Stimulated activated CD4-positive, alpha-beta T cell treated with anti-CD3 and anti-CD28 coated beads, Interleukin-4, amount 100 ng/mL, for 4 hours (primary cell): ENCODE measurements around the gene FHAD1.

ENCODE experiments used
- DNase-seq, 2 experiments: peaks; one replicate each; pipeline ENCODE4 v3.0.0-alpha.2; 2020

Gene FHAD1

DNA sequence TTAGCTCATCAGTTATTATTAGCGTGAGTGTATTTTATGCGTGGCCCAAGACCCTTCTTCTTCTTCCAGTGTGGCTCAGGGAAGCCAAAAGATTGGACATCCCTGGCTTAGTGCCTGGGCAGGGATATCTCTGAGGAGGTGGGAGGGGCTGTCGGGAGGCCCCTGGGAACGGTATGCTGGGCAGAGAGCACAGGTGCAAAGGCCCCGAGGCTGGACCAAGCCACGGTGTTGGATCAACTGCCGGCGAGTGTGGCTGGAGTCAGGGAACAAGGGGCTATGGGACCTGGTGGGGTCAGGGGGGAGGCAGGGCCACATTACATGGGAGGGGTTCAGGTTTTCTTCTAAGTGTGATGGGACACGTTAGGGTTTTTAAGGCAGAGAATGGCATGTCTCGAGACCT is 62.7 kb downstream of the FHAD1 start:
- DNase-seq: no peak

DNA sequence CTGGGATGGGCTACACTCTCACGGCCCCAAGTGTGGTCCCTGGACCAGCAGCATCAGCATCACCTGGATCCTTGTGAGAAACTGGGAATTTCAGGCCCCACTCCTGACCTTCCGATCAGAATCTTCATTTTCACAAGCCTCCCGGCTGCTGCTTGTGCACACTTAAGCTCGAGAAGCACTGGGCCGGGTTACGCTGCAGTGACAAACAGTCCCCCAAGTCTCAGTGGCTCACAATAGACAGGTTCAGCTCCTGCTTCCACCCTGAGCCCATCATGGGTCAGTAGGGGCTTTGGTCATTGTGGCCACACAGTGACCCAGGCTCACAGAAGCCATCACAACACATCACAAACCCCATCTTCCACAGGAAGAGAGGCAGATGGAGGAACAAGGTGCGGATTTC is 63.5 kb downstream of the FHAD1 start:
- DNase-seq: no peak

DNA sequence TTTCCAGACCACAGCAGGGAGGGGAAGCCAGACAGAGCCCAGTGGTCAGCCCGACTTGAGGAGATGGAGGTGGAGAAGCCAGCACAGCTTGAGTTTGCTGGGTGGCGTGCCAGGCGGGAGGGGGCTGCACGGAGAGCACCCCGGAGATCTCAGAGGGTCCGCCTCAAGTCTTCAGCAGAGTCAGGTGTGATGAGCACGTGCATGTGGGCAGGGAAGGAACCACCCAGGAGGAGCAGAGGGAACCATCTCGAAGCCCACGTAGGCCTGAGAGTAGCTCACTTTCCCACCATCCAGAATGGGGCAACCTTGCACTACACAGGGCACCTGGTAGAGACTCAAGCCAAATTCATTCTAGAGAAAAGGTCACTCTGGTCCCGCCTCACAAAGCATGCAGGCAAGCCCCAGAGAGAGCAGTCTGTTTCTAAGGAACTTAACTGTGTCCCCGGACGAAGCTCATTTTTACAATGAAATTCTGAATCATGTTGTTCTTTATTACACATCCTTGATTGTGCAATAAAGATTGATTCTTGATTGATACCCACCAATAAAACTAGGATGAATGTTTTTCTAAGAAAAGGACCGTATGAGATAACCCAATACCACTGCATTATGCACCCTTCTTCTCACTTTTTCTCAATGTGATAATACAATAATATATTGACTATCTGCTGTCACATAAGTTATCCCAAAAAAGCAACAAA is 64.2 kb downstream of the FHAD1 start:
- no peak for DNase-seq

DNA sequence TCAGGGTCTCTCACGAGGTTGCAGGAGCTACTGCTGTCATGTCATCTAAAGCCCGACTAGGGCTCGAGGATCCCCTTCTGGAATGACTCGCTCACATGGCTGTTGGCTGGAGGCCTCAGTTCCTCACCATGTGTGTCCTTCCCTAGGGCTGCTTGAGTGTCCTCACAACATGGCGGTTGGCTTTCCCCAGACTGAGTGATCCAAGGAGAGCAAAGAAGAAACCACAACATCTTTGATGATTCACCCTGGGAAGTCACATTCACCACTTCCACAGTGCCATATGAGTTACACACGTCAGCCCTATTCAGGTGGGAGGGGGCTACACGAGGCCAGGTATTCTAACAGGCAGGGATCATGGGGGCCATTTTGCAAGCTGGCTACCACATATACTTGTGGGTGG is 64.9 kb downstream of the FHAD1 start:
- no peak for DNase-seq

DNA sequence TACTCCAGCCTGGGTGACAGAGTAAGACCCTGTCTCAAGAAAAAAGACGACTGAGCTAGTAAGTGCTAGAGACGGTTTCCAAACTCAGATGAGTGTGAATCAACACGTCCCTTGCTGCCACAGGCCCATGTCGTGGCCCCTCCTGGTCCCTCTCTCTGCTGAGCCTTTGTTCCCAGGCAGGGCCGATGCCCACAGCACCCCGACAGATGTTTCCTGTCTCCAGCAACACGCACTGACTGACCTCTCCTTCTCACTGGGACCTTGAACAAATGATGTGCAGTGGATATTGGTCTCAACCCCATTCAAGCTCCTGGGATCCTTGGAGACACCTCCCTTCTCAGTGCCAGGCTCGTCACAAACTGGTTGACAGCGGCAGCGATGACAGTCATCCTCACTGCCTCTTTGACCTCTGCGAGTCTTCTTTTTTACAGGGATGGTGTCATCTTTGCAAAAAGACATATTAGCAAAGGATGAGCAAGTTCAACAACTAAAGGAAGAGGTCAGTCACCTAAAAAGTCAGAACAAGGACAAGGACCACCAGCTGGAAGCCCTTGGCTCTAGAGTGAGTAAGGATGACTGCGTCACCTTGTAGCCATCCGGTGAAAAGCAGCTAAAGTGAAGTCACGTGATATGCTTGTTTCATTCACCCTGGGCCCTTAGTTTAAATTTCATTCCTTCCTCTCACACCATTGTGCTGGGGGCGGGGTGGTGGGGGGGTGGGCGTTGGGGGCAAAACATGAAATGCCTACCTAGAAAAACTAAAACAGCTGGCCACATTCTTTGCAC is 65.8 kb downstream of the FHAD1 start:
- no peak for DNase-seq

DNA sequence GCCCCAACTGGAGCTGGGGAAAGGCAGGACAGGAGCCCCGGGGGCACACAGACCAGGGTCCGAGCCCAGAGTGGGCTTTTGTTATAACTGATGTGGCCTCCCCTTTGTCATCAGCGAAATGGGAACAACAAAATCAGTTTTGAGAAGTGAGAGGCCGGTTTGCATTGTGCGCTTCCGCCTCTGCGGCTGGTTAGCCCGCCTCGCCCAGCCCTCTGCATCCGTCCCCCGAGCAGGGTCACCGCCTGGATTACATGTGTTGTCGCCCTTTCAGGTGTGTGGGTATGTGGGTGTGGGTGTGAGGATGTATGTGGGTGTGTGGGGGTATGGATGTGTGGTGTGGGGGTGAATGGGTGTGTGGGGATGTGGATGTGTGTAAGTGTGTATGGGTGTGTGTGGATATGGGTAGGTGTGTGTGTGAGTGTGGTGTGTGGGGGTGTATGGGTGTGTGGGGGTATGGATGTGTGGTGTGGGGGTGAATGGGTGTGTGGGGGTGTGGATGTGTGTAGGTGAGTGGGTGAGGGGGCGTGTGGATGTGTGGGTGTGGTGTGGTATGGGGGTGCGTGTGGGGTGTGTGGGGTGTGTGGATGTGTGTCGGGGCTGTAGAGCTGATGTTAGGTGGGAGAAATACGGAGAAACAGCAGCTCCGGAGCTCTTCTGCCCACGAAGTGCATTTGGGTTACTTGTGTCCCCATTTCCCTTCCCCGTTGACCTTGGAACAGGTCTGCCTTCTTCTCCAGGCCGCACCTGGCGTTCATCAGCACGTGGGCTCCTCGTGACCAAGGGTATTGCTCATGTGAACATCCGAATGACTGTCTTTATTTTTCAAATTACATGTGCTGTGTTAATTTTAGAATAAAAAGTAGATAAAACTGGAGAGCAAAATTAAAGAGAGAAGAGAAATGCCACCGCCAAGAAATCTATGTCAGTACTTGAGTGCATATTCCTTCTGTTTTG is 67.6 kb downstream of the FHAD1 start:
- DNase-seq: no peak

DNA sequence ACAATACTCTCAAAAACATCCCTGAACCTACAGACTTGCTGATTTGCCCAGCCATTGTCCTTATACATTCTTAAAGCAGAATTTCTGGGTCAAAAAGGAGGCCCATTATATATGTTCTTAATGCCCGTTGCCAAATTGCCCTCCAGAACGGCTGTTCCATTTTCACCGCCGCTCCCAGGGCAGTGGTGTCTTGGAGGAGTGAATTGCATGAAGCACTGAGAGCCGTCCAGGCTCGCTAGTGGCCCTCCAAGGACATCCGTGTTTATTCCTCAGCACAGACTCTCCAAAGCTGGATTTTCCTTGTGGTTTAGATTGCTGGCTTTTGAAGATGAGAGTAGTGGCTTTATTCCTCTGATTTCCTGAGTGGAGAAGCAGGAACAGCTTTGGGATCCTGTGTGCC is 68.8 kb downstream of the FHAD1 start:
- DNase-seq: no peak

DNA sequence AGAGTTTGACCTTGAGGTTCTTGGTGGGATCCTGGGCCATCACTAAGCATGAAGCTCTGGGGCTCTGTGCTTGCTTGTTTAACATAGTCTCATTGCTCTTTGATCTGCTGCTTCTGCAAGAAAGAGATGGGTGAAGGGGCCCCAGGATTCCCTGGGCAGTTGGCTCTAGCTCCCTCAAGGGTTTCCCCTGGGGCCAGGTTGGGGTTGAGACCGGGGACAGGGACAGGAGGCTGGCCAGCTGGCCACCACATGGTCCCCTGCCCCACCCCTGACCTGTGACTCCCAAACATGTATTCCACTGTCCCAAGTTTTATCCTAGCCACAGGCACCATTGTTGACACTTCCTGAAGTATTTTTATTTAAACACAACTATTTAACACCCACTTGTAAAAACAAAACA is 69.5 kb downstream of the FHAD1 start:
- no peak for DNase-seq

DNA sequence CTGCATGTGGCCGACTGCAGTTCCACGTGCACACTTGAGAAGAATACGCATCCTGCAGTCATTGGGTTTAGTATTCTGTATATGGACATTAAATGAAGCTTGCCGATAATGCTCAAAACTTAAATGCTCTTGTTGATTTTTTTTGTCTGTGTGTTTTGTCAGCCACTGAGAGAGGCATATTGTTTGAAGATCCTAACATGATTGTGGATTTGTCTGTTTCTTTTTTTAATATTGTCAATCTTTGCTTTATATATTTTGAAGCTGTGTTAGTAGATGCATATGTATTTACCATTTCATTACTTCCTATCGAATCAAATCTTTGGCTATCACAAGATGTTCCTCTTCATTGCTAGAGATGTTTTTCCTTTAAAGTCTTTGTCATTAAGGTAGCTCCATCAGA is 73.2 kb downstream of the FHAD1 start:
- DNase-seq: no peak

DNA sequence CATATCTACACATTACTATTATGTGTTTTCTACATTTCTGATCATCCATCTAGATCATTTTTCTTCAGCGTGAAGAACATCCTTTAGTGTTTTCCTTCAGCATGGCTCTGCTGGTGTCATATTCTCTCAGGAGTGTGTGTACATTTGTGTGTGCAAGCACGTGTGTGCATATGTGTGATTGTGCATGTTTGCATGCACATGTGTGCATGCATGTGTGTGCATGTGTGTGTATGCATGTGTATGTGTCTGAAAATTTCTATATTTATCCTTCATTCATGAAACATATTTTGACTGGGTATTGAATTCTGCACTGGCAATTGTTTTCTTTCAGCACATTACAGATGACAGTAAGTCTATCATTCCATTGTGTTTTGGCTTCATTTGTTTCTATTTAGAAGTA is 74.6 kb downstream of the FHAD1 start:
- no peak for DNase-seq

DNA sequence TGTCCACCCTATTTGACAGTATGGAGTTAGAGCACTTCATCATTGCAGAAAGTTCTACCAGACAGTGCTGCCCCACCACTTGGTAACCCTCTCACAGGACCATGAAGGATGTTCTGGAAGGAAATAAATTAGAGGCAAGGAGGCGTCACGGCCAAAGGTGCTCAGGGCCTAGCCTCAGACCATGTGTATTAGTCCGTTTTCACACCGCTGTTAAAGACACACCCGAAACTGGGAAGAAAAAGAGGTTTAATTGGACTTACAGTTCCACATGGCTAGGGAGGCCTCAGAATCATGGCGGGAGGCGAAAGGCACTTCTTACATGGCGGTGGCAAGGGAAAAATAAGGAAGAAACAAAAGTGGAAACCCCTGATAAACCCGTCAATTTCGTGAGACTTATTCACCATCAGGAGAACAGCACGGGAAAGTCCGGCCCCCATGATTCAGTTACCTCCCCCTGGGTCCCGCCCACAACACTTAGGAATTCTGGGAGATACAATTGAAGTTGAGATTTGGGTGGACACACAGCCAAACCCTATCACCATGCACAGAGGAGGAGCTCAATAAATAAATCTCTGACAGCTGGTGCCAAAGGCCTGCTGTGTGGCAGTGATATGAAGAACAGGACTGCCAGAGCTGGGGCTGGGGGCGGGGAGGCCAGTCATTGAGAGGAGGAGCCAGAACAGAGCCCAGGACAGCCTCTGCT is 75.8 kb downstream of the FHAD1 start:
- no peak for DNase-seq

DNA sequence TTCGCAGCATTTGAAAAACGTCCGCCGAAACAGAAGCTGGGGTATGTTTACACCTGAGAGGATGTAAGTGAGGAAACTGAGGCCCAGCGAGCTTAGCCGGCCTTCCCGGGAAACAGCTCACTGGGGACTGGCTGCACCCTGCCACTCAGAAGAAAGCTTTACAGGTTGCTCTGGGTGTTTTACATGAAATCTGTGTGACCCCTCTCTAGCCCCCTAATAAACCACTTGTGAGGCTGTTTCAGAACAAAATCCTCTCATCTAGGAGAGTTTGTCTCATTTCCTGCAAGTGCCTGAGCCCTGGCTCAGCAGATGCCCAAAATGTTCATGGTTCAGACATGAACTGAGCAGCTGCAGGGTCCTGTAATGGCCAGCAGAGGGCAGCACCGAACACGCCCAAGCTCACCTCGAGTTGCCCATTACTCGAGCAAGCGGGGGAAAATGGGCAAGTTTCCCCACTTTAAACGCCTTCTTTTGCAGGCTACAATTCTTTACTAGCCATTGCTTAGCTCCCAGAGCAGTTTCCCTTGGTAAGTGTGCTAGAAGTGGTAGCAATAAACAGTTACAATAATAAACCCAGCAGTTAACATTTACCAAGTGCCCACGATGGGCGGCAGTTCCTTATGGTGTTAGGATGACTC is 76.4 kb downstream of the FHAD1 start:
- peak; percentile 61 to 64 for DNase-seq

DNA sequence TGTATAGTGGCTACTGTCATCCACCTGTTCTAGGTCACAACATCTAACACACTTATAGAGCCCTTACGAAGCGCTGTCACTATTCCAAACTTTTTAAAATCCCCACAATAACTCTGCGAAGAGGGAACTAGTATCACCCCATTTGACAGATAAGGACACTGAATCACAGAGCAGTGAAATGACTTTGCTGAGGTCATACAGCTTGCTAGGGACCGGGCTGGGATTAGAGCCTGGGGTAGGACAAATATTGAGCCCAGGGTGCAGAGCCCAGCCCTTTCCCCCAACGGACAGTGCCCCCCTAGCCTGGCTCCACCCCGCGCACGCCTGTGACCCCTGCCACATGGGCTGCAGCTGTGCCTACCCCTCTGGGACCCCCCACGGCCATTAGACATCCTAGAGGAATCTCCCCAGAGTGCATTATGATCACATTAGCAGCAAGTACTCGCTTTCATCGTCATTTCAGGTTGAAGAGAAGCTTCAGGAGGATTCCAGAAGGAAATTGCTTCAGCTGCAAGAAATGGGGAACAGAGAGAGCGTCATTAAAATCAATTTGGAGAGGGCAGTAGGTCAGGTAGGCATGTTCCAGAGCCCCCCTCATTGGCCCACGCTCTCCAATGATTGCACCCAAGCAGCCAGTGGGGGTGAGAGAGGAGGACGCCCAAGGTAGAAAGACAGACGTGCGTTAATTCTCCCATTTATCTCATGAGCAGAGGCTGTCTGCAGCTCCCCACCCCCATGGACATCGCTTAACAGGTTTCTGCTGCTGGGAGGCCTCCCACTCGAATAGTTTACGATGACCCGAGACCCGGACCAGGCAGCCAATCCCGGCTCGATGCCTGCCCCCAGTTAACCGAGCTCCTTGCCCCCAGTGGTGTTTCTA is 77.2 kb downstream of the FHAD1 start:
- no peak for DNase-seq

DNA sequence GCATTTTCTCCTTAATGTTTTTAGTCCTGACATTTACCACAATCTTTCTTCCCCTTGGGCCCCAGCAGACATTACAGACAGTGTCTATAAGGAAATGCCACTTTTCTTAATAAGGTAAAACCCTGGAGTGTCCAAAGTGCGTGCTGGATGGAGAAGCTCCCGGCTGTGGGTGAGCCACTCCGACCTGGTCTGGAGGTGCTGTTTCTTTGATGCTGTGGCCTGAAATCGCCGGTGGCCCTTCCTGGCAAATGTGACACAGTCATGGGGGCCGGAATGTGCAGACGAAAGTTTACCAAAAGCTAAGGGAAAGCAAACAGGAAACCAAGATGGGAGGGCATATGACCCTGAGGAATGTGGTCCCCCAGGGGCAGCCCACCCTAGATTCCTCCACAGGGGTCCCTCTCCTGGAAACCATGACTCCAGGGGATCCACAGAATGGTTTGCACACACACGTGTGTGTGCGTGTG is 77.9 kb downstream of the FHAD1 start:
- no peak for DNase-seq

DNA sequence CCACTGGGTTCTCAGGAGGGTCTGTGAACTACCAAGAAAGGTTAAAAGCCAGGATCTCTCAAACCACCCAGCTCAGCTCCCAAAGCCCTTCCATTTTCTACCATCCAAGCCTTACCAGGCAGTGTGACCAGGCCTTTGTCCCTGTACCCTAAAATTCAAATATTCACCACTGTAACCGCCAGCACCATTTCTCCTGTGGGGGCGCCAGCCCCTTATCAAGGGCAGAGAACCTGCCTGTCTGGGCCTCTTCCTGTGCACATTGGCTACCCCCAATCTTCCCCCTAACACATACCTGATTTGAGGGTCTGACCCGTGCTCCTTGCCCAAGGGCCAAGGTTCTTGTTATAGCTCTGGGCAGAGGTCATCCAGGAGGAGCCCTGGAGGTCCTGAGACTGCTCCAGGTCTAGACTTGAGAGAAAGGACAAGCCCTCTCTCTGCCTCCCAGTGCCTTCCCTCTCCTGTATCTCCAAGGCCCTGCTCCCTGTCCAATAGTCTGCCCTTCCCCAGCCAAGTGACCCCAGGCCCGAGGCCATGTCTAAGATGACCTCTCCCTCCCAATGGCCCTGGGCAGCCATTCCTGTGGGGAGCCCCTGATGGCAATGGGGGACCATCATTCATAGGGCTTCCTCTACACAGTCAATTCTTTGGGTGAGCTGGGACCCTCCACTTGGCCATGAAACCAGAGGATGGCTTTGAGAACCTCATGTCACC is 78.5 kb downstream of the FHAD1 start:
- no peak for DNase-seq

DNA sequence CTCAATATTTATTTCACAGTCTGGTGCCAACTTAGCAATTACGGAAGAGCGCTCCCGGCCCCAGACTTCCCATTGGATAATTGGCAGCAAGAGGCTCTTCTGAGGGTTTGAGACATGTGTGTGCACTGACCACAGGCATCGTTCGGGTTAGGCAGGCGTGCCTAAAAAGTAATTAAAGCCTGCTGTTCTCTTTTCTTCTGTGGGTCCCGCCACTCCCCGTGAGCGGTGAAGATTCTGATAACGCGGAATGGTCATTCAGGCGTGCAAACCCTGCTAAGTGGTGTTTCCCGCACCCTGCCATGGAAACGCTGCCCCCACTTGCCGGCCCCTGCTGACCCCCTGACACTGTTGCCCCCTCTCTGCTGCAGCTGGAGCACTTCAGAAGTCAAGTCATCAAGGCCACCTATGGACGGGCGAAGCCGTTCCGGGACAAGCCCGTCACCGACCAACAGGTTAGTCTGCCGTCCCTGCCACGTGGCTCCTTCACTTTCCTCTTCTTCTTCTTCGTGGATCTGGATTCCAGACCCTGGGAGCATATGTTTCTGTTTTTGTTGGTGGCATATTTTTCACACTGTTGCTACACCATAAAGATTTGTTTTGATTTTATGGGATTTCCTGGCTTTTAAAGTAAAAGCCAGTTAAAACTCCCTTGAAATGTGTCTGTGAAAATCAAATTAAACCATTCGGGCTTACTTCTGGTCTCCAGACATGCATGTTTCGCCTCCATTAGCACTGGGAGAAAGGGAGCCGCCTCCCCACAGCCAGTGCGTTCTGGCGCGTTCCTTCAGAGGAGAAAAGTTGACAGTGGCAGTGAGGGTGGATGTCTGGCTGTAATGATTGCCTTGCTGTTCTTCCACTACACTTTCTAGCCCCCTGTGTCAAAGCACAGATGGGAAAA is 79.9 kb downstream of the FHAD1 start:
- DNase-seq: no peak

DNA sequence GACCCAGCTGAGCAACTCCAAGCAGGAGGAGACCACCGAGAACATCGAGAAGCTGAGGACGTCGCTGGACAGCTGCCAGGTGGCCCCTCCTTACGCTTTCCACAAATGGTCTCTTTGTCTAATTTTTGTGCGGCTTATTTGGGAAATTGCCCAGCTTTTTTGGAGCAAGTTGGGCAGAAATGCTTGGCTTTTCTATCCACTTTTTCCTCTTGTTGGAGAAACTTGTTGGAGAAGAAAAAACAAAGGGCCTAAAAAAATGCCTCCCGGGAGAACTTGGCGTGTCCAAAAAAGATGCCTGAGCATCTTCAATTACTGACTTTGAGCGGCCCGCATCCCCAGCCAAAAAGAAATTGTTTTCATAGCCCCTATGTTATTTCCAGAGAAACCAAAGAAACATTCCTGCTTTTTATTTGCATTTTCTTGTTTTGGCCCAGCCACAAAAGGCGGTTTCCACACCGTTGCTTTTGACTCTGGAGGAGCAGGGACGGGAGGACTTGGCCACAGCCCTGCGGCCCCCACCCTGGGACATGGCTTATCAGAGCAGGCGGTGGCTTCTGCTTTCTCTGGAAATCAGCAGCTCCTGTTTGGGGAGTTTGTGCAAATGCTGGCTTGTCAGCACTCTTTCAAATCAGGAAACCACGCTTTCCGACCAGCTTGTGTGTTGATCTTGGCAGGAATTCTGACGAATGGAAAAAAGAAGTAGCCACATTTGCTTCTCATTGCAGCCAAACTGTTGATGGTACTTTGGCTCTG is 81.5 kb downstream of the FHAD1 start:
- DNase-seq: no peak

DNA sequence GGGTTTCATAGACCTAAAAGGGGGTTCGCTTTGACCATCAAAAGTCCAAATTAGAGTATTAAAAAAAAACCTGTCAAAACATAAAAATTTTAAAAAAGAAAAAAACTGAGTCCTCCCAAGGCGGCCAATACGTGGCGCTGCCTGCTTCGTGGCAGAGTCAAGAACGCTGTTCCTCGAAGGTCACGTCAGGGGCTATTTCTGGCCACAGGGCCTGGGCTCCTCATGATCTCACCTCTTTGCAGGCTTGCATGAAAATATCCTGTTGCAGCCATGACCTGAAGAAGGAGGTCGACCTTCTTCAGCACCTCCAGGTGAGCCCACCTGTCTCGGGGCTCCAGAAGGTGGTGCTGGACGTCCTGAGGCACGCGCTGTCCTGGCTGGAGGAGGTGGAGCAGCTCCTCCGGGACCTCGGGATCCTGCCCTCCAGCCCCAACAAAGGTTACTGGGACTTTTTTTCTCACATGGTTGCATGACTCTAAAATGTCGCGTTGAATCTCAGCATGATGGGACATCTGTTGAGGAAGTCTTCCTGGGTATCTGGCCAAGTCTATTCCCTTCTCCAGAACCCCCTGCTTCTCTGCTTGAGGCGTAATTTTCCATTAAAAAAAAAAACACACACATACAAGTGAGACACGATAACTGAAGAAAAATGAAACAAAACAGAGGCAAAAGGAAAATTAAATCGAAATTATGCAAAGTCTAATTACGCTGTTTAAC is 82.2 kb downstream of the FHAD1 start:
- DNase-seq: no peak
